Measurements from ENCODE around the gene ZNHIT2. TPM values are rescaled to one million over a fixed set of nuclear protein-coding genes. Genes with fewer than 3 reads are reported as not detected.

ZNHIT2 gene
- total RNA-seq, 1 donor from 2014 or later = 18.1 TPM

- H3K27ac Mint-ChIP-seq = peak overlapping the region; percentile 94
- peaks cover 11% of the 10 kb centered on the region for H3K36me3 Mint-ChIP-seq (ENCODE audit: low read depth)
- peaks cover 14% of the 10 kb centered on the region for H3K4me1 Mint-ChIP-seq
- no peak for DNase-seq
- H3K9me3 Mint-ChIP-seq = no peaks in the 10 kb centered on the region
- intact Hi-C loops (cut with micrococcal nuclease) = no loop called here
- H3K4me3 Mint-ChIP-seq = peak overlapping the region; percentile 95
- H3K27me3 Mint-ChIP-seq = no peaks in the 10 kb centered on the region
Measured at GRCh38 chr11:65095427-65095826, 22.1 kb downstream of the ZNHIT2 start.

GRCh38 chr11:65090628-65091027 is 26.9 kb downstream of the ZNHIT2 start:
- Mint-ChIP-seq H3K4me3 (no peak overlapping the region), H3K27me3 (no peaks in the 10 kb centered on the region), H3K4me1 (peaks cover 5% of the 10 kb centered on the region), H3K36me3 (ENCODE audit: low read depth) (peaks cover 21% of the 10 kb centered on the region), H3K9me3 (no peaks in the 10 kb centered on the region), H3K27ac (no peak overlapping the region)
- DNase-seq = no peak
- intact Hi-C loops (cut with micrococcal nuclease) = no loop called here

DNA sequence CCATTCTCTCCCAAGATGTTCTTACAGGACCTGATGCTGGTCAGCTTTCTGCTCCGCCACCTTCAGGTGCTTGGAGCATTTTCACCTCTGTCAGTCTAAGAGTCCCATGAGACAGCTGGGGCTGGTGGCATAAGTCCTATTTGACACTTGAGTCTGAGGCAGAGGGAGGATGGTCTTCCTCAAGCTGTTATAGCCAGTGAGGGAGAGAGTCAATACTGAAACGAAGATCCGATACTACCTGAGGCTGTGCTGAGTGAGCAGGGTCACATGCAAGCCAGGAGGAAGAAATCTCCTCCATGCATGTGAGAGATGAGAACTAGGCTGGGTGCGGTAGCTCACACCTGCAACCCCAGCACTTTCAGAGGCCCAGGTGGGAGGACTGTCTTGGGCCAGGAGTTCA is 27.9 kb downstream of the ZNHIT2 start:
- H3K36me3 Mint-ChIP-seq (ENCODE audit: low read depth) = peaks cover 25% of the 10 kb centered on the region
- no peak overlapping the region for H3K4me3 Mint-ChIP-seq
- H3K9me3 Mint-ChIP-seq = no peaks in the 10 kb centered on the region
- H3K4me1 Mint-ChIP-seq = peaks cover 13% of the 10 kb centered on the region
- DNase-seq = no peak
- intact Hi-C loops (cut with micrococcal nuclease) = no loop called here
- no peaks in the 10 kb centered on the region for H3K27me3 Mint-ChIP-seq
- H3K27ac Mint-ChIP-seq = no peak overlapping the region

- Mint-ChIP-seq H3K27ac (no peak overlapping the region), H3K4me1 (peaks cover 27% of the 10 kb centered on the region), H3K27me3 (peaks cover 2% of the 10 kb centered on the region), H3K36me3 (ENCODE audit: low read depth) (peaks cover 39% of the 10 kb centered on the region), H3K9me3 (no peaks in the 10 kb centered on the region), H3K4me3 (no peak overlapping the region)
- no peak for DNase-seq
- intact Hi-C loops (cut with micrococcal nuclease) = no loop called here
Measured at GRCh38 chr11:65087827-65088226, 29.7 kb downstream of the ZNHIT2 start.

GRCh38 chr11:65087216-65087615 is 30.3 kb downstream of the ZNHIT2 start:
- intact Hi-C loops (cut with micrococcal nuclease) = no loop called here
- peaks cover 32% of the 10 kb centered on the region for H3K4me1 Mint-ChIP-seq
- no peaks in the 10 kb centered on the region for H3K9me3 Mint-ChIP-seq

GRCh38 chr11:65086809-65087208 is 30.7 kb downstream of the ZNHIT2 start:
- Mint-ChIP-seq H3K36me3 (ENCODE audit: low read depth) (peaks cover 47% of the 10 kb centered on the region), H3K9me3 (no peaks in the 10 kb centered on the region), H3K27ac (no peak overlapping the region), H3K4me3 (no peak overlapping the region), H3K27me3 (peaks cover 2% of the 10 kb centered on the region), H3K4me1 (peaks cover 35% of the 10 kb centered on the region)
- DNase-seq = no peak
- intact Hi-C loops (cut with micrococcal nuclease) = no loop called here

More at GRCh38 chr11:65087216-65087615, 30.3 kb downstream of the ZNHIT2 start:
- DNase-seq = no peak
- no peak overlapping the region for H3K27ac Mint-ChIP-seq
- peaks cover 2% of the 10 kb centered on the region for H3K27me3 Mint-ChIP-seq
- H3K4me3 Mint-ChIP-seq = no peak overlapping the region
- peaks cover 43% of the 10 kb centered on the region for H3K36me3 Mint-ChIP-seq (ENCODE audit: low read depth)

DNA sequence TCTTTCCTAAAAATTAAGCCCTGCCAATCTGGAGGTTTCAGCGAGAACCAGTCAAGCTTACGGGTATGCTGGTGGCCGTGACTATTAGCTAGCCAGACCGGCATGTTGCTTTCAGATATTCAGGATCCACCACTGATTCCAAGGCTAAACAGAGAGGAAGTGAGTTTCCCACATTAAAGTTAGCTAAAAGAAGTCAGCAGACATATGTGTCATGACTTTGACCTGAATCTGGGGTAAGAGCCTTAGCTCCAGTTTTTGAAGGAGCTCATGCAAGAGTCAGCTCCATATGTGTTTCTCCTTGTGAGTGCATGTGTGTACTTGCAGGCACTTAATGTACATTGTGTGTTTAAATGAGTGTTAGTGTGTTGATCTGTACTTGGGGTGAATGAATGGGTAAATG is 32.1 kb downstream of the ZNHIT2 start:
- peaks cover 44% of the 10 kb centered on the region for H3K4me1 Mint-ChIP-seq
- peak overlapping the region; percentile 99 for H3K4me3 Mint-ChIP-seq
- intact Hi-C loops (cut with micrococcal nuclease) = no loop called here

GRCh38 chr11:65084598-65085375 is 32.7 kb downstream of the ZNHIT2 start:
- intact Hi-C loops (cut with micrococcal nuclease) = loop anchor here (1.0 kb wide), 6 partner anchors 12 to 70 kb away; partner anchors contain the start of genes ARL2, FAU, MRPL49 and SNX15
- Mint-ChIP-seq H3K27me3 (peaks cover 2% of the 10 kb centered on the region), H3K36me3 (ENCODE audit: low read depth) (peaks cover 62% of the 10 kb centered on the region), H3K27ac (peak overlapping the region; percentile 99), H3K9me3 (no peaks in the 10 kb centered on the region), H3K4me1 (peaks cover 46% of the 10 kb centered on the region), H3K4me3 (peak overlapping the region; percentile 99)
- DNase-seq = peak; percentile 66

More for the DNA sequence above, 32.1 kb downstream of the ZNHIT2 start:
- peaks cover 57% of the 10 kb centered on the region for H3K36me3 Mint-ChIP-seq (ENCODE audit: low read depth)
- H3K9me3 Mint-ChIP-seq = no peaks in the 10 kb centered on the region
- peak overlapping the region; percentile 99 for H3K27ac Mint-ChIP-seq
- H3K27me3 Mint-ChIP-seq = peaks cover 2% of the 10 kb centered on the region
- DNase-seq = no peak

GRCh38 chr11:65083834-65084597 is 33.5 kb downstream of the ZNHIT2 start, which contains the start of the genes CDCA5 and ZFPL1:
TSS of gene CDCA5 (minus strand) at chr11:65084040. CDS start at chr11:65083978, 62 bp downstream.
TSS of gene ZFPL1 (plus strand) at chr11:65084222. CDS start at chr11:65084699, 477 bp downstream.
- H3K4me3 Mint-ChIP-seq = peak within 1 kb of the TSS; percentile 99
- DNase-seq = peak; percentile 100
- peaks cover 46% of the 10 kb centered on the region for H3K4me1 Mint-ChIP-seq
- no peaks in the 10 kb centered on the region for H3K9me3 Mint-ChIP-seq
- peaks cover 2% of the 10 kb centered on the region for H3K27me3 Mint-ChIP-seq
- H3K27ac Mint-ChIP-seq = peak within 1 kb of the TSS; percentile 99
- H3K36me3 Mint-ChIP-seq (ENCODE audit: low read depth) = peaks cover 62% of the 10 kb centered on the region
- intact Hi-C loops (cut with micrococcal nuclease) = loop anchor here (1.0 kb wide), 6 partner anchors 12 to 70 kb away; partner anchors contain the start of genes ARL2, FAU, MRPL49 and SNX15

DNA sequence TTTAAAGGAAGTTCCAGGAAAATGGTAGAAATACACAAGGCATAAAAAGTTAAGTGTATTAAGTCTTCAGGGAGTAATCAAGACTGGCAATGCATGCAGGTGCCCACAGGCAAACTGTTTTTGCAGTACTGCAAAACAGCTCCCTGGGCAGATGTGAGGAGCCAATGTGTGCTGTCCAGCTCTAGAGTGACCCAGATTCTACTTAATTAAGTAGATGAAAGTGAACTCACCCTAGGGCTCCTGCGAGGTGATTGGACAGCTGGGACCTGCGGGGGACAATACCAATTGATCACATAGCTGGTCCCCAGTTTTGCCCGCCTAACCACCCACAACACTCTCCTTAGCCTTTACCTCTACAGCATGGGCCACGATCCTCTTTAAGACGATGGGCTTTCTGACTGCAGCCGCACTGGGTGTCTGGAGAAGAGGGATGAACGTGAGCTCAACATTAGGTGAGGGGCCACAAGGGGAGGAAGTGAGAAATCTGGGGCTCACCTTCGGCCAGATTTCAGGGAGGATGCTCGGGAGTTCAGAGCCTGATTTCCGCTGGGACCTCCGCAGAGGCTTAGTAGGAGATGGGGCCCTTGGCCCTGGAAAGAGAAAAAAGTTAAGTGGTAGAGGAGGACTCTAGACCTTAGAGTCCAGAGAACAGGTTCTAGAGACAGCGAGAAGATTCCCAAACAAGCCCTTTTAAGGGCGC is 34.2 kb downstream of the ZNHIT2 start:
- intact Hi-C loops (cut with micrococcal nuclease) = no loop called here
- peaks cover 60% of the 10 kb centered on the region for H3K36me3 Mint-ChIP-seq (ENCODE audit: low read depth)
- H3K4me1 Mint-ChIP-seq = peaks cover 52% of the 10 kb centered on the region
- no peaks in the 10 kb centered on the region for H3K9me3 Mint-ChIP-seq
- no peak for DNase-seq
- peaks cover 2% of the 10 kb centered on the region for H3K27me3 Mint-ChIP-seq
- H3K4me3 Mint-ChIP-seq = peak overlapping the region; percentile 99
- H3K27ac Mint-ChIP-seq = peak overlapping the region; percentile 99

DNA sequence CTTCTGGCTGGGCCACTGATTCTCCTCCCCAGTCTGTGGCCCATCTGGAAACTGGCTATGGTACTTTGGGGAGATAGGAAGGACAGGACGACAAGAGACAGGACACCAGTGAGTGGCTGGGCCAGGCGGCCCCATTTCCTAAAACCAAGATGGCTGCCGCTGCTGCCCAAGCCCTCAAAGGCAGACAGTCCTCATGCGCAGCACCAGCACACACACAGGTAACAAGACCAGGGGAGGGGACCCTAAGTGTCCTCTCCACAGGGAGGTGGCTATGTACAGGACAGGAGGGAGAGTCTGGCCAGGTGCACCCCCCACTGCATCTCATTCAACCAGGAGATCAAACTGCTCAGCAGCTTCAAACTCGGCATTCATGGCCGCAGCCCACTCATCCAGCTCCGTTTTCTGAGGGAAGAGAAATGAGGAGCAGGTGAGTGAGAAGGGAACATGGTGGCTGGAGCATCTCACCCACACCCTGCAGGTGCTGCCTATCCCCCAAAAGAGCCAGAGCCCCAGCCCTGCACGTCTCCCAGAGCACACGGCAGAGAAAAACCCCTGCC is 38.6 kb downstream of the ZNHIT2 start:
- Mint-ChIP-seq H3K4me3 (no peak overlapping the region), H3K36me3 (ENCODE audit: low read depth) (peaks cover 57% of the 10 kb centered on the region), H3K9me3 (no peaks in the 10 kb centered on the region), H3K4me1 (peaks cover 43% of the 10 kb centered on the region), H3K27ac (peak overlapping the region; percentile 65), H3K27me3 (peaks cover under 1% of the 10 kb centered on the region)
- intact Hi-C loops (cut with micrococcal nuclease) = no loop called here
- no peak for DNase-seq

GRCh38 chr11:65078151-65078550 is 39.4 kb downstream of the ZNHIT2 start:
- intact Hi-C loops (cut with micrococcal nuclease) = no loop called here
- Mint-ChIP-seq H3K9me3 (no peaks in the 10 kb centered on the region), H3K4me3 (no peak overlapping the region), H3K27ac (peak overlapping the region; percentile 65), H3K4me1 (peaks cover 37% of the 10 kb centered on the region), H3K27me3 (no peaks in the 10 kb centered on the region), H3K36me3 (ENCODE audit: low read depth) (peaks cover 52% of the 10 kb centered on the region)
- peak; percentile 92 for DNase-seq

- H3K4me1 Mint-ChIP-seq = peaks cover 31% of the 10 kb centered on the region
- intact Hi-C loops (cut with micrococcal nuclease) = no loop called here
- H3K36me3 Mint-ChIP-seq (ENCODE audit: low read depth) = peaks cover 46% of the 10 kb centered on the region
- DNase-seq = no peak
- H3K9me3 Mint-ChIP-seq = no peaks in the 10 kb centered on the region
- no peak overlapping the region for H3K27ac Mint-ChIP-seq
- no peaks in the 10 kb centered on the region for H3K27me3 Mint-ChIP-seq
- H3K4me3 Mint-ChIP-seq = no peak overlapping the region
Measured at GRCh38 chr11:65077451-65077850, 40.0 kb downstream of the ZNHIT2 start.

Measured in activated CD4-positive, alpha-beta T cell treated with anti-CD3 and anti-CD28 coated beads, Interleukin-2, amount 10 ng/mL, durations not matched to agents 24 days and 14 days (primary cell).